IMR-90 (cell line): Measurements from ENCODE around the gene ANG. TPM values are rescaled to one million over a fixed set of nuclear protein-coding genes. Genes with fewer than 3 reads are reported as not detected.

ENCODE experiments used
- BHLHE40 ChIP-seq: fragments of 150-350 bp; IDR thresholded peaks from 2 replicates; pipeline ENCODE4 v1.6.1; 2016; ENCODE audit warnings: mild to moderate bottlenecking, low read depth, low read length
- RFX5 ChIP-seq: IDR thresholded peaks from 2 replicates; pipeline ENCODE4 v1.8.0; 2012; ENCODE audit warnings: low read depth, mild to moderate bottlenecking, low read length, moderate library complexity
- SMC3 ChIP-seq: fragments of 150-350 bp; IDR thresholded peaks from 2 replicates; pipeline ENCODE4 v1.6.1; 2016; ENCODE audit warnings: low read depth, mild to moderate bottlenecking, antibody characterized with exemption, low read length, moderate library complexity
- polyA plus RNA-seq, 3 experiments: library from polyadenylated mRNA; depleted of rRNA; stranded (reverse); fragments of >200 nt; gene quantifications; 2 replicates each; pipeline ENCODE4 v1.2.3, GENCODE V29; 2012; ENCODE audit warnings: low replicate concordance in 1 of 3
- total RNA-seq: library from RNA; depleted of rRNA; stranded (reverse); fragments of >200 nt; gene quantifications from 2 replicates; pipeline ENCODE4 v1.2.3, GENCODE V29; 2012

Gene ANG
- total and polyA plus RNA-seq, 2 of the 4 experiments (the other 2 are of a cell fraction): 3.6 to 4.7 TPM

- TF ChIP-seq SMC3 (no peak), RFX5 (no peak), BHLHE40 (no peak)
Observed at GRCh38 chr14:20683891-20684661, 4.5 kb upstream of the ANG start, which contains the start of gene RNASE4 (continued).
